Chondrocyte (in vitro differentiated cells): ENCODE measurements around the gene SPEM1. TPM values are rescaled to one million over a fixed set of nuclear protein-coding genes. Genes with fewer than 3 reads are reported as not detected.

Source experiments
- DNase-seq: peaks from one replicate; pipeline ENCODE4 v3.0.0; 2021; ENCODE audit warnings: mixed read lengths, low spot score
- H3K27ac Mint-ChIP-seq: one replicate; pipeline ENCODE4 v1.8.0; 2021; ENCODE audit warnings: mild to moderate bottlenecking, moderate library complexity, mixed read lengths; ENCODE audit not compliant: unreplicated experiment
- H3K27me3 Mint-ChIP-seq: 2 replicates; pipeline ENCODE4 v1.8.0; 2021; ENCODE audit warnings: low read depth, mixed read lengths
- H3K36me3 Mint-ChIP-seq: 2 replicates; pipeline ENCODE4 v1.8.0; 2021; ENCODE audit warnings: low read depth, mixed read lengths
- H3K4me1 Mint-ChIP-seq: 2 replicates; pipeline ENCODE4 v1.8.0; 2021; ENCODE audit warnings: low read depth, mild to moderate bottlenecking, mixed read lengths
- H3K4me3 Mint-ChIP-seq: one replicate; pipeline ENCODE4 v1.8.0; 2021; ENCODE audit warnings: mild to moderate bottlenecking, moderate library complexity, mixed read lengths; ENCODE audit not compliant: unreplicated experiment
- H3K9me3 Mint-ChIP-seq: 2 replicates; pipeline ENCODE4 v1.8.0; 2021; ENCODE audit warnings: low read depth, mixed read lengths
- CTCF ChIP-seq: fragments of 200-600 bp; sonication (generic); IDR thresholded peaks from 2 replicates; pipeline ENCODE4 v1.5.0; 2021; ENCODE audit warnings: antibody characterized with exemption, mild to moderate bottlenecking, moderate library complexity
- total RNA-seq: library from RNA; stranded (reverse); gene quantifications from 3 replicates; pipeline ENCODE4 v1.2.1, GENCODE V29; 2021

The SPEM1 gene
- total RNA-seq, 1 donor from 2014 or later, result not detected

- Mint-ChIP-seq H3K9me3 (no peaks in the 10 kb centered on the region), H3K27ac (no peak overlapping the region), H3K27me3 (no peaks in the 10 kb centered on the region), H3K4me3 (no peak overlapping the region), H3K4me1 (peaks cover 16% of the 10 kb centered on the region), H3K36me3 (peaks cover 10% of the 10 kb centered on the region)
- no peak for TF ChIP-seq CTCF
- no peak for DNase-seq
Observed at GRCh38 chr17:7388856-7389255, 31.3 kb upstream of the SPEM1 start.

GRCh38 chr17:7389924-7390910, 29.9 kb upstream of the SPEM1 start:
- H3K4me3 Mint-ChIP-seq, result no peak overlapping the region
- no peak overlapping the region for H3K27ac Mint-ChIP-seq
- no peaks in the 10 kb centered on the region for H3K9me3 Mint-ChIP-seq
- no peak for TF ChIP-seq CTCF
- H3K36me3 Mint-ChIP-seq, result peaks cover 10% of the 10 kb centered on the region
- DNase-seq, result no peak
- H3K4me1 Mint-ChIP-seq, result peaks cover 16% of the 10 kb centered on the region
- H3K27me3 Mint-ChIP-seq, result no peaks in the 10 kb centered on the region

- H3K27me3 Mint-ChIP-seq, result no peaks in the 10 kb centered on the region
- TF ChIP-seq CTCF, result no peak
- H3K36me3 Mint-ChIP-seq, result peaks cover 10% of the 10 kb centered on the region
- H3K27ac Mint-ChIP-seq, result no peak overlapping the region
- no peak overlapping the region for H3K4me3 Mint-ChIP-seq
- H3K9me3 Mint-ChIP-seq, result no peaks in the 10 kb centered on the region
- peaks cover 20% of the 10 kb centered on the region for H3K4me1 Mint-ChIP-seq
- no peak for DNase-seq
Observed at GRCh38 chr17:7391307-7391706, 28.8 kb upstream of the SPEM1 start.

GRCh38 chr17:7392696-7393612, 27.2 kb upstream of the SPEM1 start:
- Mint-ChIP-seq H3K27me3 (no peaks in the 10 kb centered on the region), H3K4me3 (peak overlapping the region; percentile 91), H3K9me3 (no peaks in the 10 kb centered on the region), H3K4me1 (peaks cover 20% of the 10 kb centered on the region), H3K27ac (no peak overlapping the region), H3K36me3 (peaks cover 8% of the 10 kb centered on the region)
- no peak for TF ChIP-seq CTCF
- no peak for DNase-seq
